Muscle layer of colon (tissue), 2 donors: ENCODE data around the gene UBTD1.

ENCODE experiments used
- H3K27ac ChIP-seq: one replicate; pipeline ENCODE4 v1.7.0; 2013; ENCODE audit warnings: low read depth, mild to moderate bottlenecking, low read length, moderate library complexity
- H3K27me3 ChIP-seq, 2 donors: one replicate each; pipeline ENCODE4 v1.7.0; 2013; ENCODE audit warnings: low read length in 2 of 2, mild to moderate bottlenecking in 2 of 2; ENCODE audit not compliant: insufficient read depth in 2 of 2, control insufficient read depth in 1 of 2
- H3K36me3 ChIP-seq: one replicate; pipeline ENCODE4 v1.7.0; 2013; ENCODE audit warnings: mild to moderate bottlenecking, low read length; ENCODE audit not compliant: insufficient read depth
- H3K4me1 ChIP-seq: one replicate; pipeline ENCODE4 v1.7.0; 2013; ENCODE audit warnings: mild to moderate bottlenecking, low read length; ENCODE audit not compliant: insufficient read depth
- H3K4me3 ChIP-seq, 2 donors: one replicate each; pipeline ENCODE4 v1.7.0; 2013; ENCODE audit warnings: low read length in 2 of 2, low read depth in 1 of 2, mild to moderate bottlenecking in 1 of 2, moderate library complexity in 1 of 2
- H3K9ac ChIP-seq: one replicate; pipeline ENCODE4 v1.7.0; 2013; ENCODE audit warnings: low read length
- H3K9me3 ChIP-seq: one replicate; pipeline ENCODE4 v1.7.0; 2013; ENCODE audit warnings: mild to moderate bottlenecking, low read length
- donor health status: abdominal sarcoma.
- donor health status: Adenocarcinoma of cecum.

UBTD1 gene

GRCh38 chr10:97531401-97531986 lies 32.8 kb downstream of the UBTD1 start:
- Histone ChIP-seq H3K27ac (no peak overlapping the region), H3K4me1 (no peaks in the 10 kb centered on the region), H3K36me3 (no peaks in the 10 kb centered on the region), H3K4me3 (no peak overlapping the region), H3K27me3 (no peaks in the 10 kb centered on the region), H3K9ac (no peak overlapping the region), H3K9me3 (no peaks in the 10 kb centered on the region)

- Histone ChIP-seq H3K36me3 (no peaks in the 10 kb centered on the region), H3K9me3 (no peaks in the 10 kb centered on the region), H3K4me1 (no peaks in the 10 kb centered on the region), H3K27me3 (no peaks in the 10 kb centered on the region), H3K27ac (no peak overlapping the region), H3K4me3 (no peak overlapping the region), H3K9ac (no peak overlapping the region)
These were observed 34.4 kb downstream of the UBTD1 start for GRCh38 chr10:97532935-97533671.

GRCh38 chr10:97533888-97534287 lies 35.2 kb downstream of the UBTD1 start:
- Histone ChIP-seq H3K27ac (no peak overlapping the region), H3K4me3 (no peak overlapping the region), H3K4me1 (no peaks in the 10 kb centered on the region), H3K27me3 (no peaks in the 10 kb centered on the region), H3K36me3 (no peaks in the 10 kb centered on the region), H3K9me3 (no peaks in the 10 kb centered on the region), H3K9ac (no peak overlapping the region)

- H3K9me3 ChIP-seq: no peaks in the 10 kb centered on the region
- no peak overlapping the region for H3K27ac ChIP-seq
- H3K9ac ChIP-seq: no peak overlapping the region
- no peaks in the 10 kb centered on the region for H3K36me3 ChIP-seq
- no peaks in the 10 kb centered on the region for H3K27me3 ChIP-seq
- peaks cover 3% of the 10 kb centered on the region for H3K4me1 ChIP-seq
- H3K4me3 ChIP-seq: no peak overlapping the region
These were observed 36.1 kb downstream of the UBTD1 start for GRCh38 chr10:97534746-97535367.

- H3K4me3 ChIP-seq: no peak overlapping the region
- no peak overlapping the region for H3K27ac ChIP-seq
- H3K4me1 ChIP-seq: peaks cover 19% of the 10 kb centered on the region
- no peaks in the 10 kb centered on the region for H3K27me3 ChIP-seq
- H3K9me3 ChIP-seq: no peaks in the 10 kb centered on the region
- H3K36me3 ChIP-seq: no peaks in the 10 kb centered on the region
- H3K9ac ChIP-seq: no peak overlapping the region
These were observed 38.6 kb downstream of the UBTD1 start for GRCh38 chr10:97537186-97537869.

- Histone ChIP-seq H3K36me3 (no peaks in the 10 kb centered on the region), H3K27ac (no peak overlapping the region), H3K9me3 (no peaks in the 10 kb centered on the region), H3K9ac (no peak overlapping the region), H3K27me3 (no peaks in the 10 kb centered on the region), H3K4me1 (peaks cover 29% of the 10 kb centered on the region), H3K4me3 (no peak overlapping the region)
These were observed 39.7 kb downstream of the UBTD1 start for GRCh38 chr10:97538411-97538810.

GRCh38 chr10:97538839-97539238 lies 40.1 kb downstream of the UBTD1 start:
- H3K9me3 ChIP-seq: no peaks in the 10 kb centered on the region
- H3K36me3 ChIP-seq: no peaks in the 10 kb centered on the region
- H3K27ac ChIP-seq: no peak overlapping the region
- no peak overlapping the region for H3K4me3 ChIP-seq
- no peaks in the 10 kb centered on the region for H3K27me3 ChIP-seq
- no peak overlapping the region for H3K9ac ChIP-seq
- peaks cover 34% of the 10 kb centered on the region for H3K4me1 ChIP-seq

GRCh38 chr10:97539523-97540200 lies 40.9 kb downstream of the UBTD1 start:
- Histone ChIP-seq H3K27me3 (no peaks in the 10 kb centered on the region), H3K4me3 (no peak overlapping the region), H3K9me3 (no peaks in the 10 kb centered on the region), H3K36me3 (no peaks in the 10 kb centered on the region), H3K27ac (no peak overlapping the region), H3K9ac (no peak overlapping the region), H3K4me1 (peaks cover 34% of the 10 kb centered on the region)

- Histone ChIP-seq H3K9ac (no peak overlapping the region), H3K4me1 (peaks cover 34% of the 10 kb centered on the region), H3K27ac (no peak overlapping the region)
These were observed 42.2 kb downstream of the UBTD1 start for GRCh38 chr10:97540669-97541500.

GRCh38 chr10:97542169-97543024 lies 43.7 kb downstream of the UBTD1 start:
- no peak overlapping the region for H3K9ac ChIP-seq

More at GRCh38 chr10:97540669-97541500, 42.2 kb downstream of the UBTD1 start:
- Histone ChIP-seq H3K4me3 (no peak overlapping the region), H3K9me3 (no peaks in the 10 kb centered on the region), H3K27me3 (no peaks in the 10 kb centered on the region), H3K36me3 (no peaks in the 10 kb centered on the region)

More at GRCh38 chr10:97542169-97543024, 43.7 kb downstream of the UBTD1 start:
- peaks cover 34% of the 10 kb centered on the region for H3K4me1 ChIP-seq
- no peaks in the 10 kb centered on the region for H3K27me3 ChIP-seq
- H3K4me3 ChIP-seq: no peak overlapping the region
- H3K27ac ChIP-seq: peak overlapping the region; percentile 70
- H3K36me3 ChIP-seq: no peaks in the 10 kb centered on the region
- H3K9me3 ChIP-seq: no peaks in the 10 kb centered on the region
